ENCODE measurements around the gene TAS2R7. TPM values are rescaled to one million over a fixed set of nuclear protein-coding genes. Genes with fewer than 3 reads are reported as not detected.
"Not testable (repeated sequence)": the region's sequence is repeated elsewhere in the genome, so short reads cannot be mapped to it uniquely, and the experiment has no call there.

TAS2R7 gene
- not detected in 2 replicates for total RNA-seq (2014; rRNA removed; shearing (Covaris generic))

DNA sequence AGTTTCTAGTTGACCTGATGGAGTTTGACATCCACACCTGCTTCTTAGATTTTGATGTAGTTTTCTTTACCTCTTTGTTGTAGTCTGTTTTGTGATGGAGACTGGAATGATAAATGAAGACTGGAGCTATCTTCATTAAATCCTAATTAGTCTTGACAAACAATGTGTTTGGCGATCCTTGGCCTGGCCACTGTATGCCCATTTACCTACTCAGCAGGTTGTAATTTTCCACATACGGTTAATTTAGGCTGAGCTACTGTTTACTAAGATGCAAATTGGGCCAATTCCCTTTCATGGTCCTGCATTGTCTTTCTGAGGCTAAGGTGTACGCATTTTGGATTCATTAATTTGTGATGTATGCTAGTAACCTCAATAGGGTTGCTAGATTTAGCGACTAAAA, at the start of gene TAS2R7:
Gene TAS2R7 (minus strand): TSS at position 41 of the 400 bp plus-strand sequence. CDS start 57 bp downstream, outside the sequence.
- no peak for DNase-seq (ENCODE audit: low spot score)

DNA sequence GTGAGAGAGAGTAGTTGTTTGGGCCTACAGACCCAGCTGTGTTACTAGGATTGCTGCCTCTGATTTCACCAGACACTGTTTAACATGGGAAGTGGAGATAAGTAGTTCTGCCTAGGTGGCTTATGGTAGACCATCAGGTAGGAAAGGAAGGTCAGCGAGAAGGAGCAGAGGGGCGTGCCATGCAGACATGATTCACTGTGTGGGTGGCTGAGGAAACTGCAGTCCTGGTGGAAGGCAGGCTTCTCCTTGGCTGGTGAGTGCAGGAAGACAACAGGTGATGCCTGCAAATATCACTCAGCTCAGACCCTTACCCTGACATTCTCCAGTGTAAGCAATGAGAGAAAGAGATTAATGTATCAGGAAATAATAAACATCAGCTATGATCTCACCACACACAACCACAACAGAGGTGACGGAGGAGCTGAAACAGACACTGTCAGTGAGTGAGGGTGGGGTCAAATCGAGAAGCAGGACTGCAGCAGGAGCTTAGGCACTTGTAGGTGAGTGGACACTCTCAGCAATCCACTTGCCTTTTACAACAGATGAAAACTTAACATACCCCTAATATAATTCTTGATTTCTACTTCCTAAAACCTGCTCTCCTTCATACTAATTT, 48.9 kb upstream of the TAS2R7 start:
- DNase-seq (ENCODE audit: low spot score), result no peak

GRCh38 chr12:10849425-10849878, 47.0 kb upstream of the TAS2R7 start, which contains the start of gene PRR4:
Gene PRR4 (minus strand): TSS chr12:10849475. CDS start chr12:10849437, 38 bp downstream.
- peak; percentile 70 for DNase-seq (ENCODE audit: low spot score)

GRCh38 chr12:10847744-10848143, 45.3 kb upstream of the TAS2R7 start:
- no peak for DNase-seq (ENCODE audit: low spot score)

- no peak for DNase-seq (ENCODE audit: low spot score)
These were observed 40.4 kb upstream of the TAS2R7 start for GRCh38 chr12:10842862-10843261.

- DNase-seq (ENCODE audit: low spot score), result no peak
These were observed 36.0 kb upstream of the TAS2R7 start for GRCh38 chr12:10838461-10838860.

DNA sequence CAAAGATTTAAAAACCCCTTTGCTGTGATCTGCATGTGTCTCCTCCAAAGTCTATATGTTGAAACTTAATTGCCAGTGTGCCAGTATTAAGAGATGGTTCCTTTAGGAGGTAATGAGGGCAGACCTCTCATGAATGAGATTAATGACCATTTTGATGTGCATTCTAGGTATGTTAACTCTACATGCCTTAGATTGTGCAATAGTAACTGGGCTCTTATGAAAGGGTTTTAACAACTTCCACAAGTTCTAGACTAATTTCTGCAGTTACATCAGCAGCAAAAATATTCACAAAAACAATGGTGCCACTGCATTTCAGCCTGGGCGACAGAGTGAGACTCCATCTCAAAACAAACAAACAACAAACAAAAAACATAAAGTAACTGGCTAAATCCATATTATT, 27.6 kb upstream of the TAS2R7 start:
- DNase-seq (ENCODE audit: low spot score), result no peak

DNA sequence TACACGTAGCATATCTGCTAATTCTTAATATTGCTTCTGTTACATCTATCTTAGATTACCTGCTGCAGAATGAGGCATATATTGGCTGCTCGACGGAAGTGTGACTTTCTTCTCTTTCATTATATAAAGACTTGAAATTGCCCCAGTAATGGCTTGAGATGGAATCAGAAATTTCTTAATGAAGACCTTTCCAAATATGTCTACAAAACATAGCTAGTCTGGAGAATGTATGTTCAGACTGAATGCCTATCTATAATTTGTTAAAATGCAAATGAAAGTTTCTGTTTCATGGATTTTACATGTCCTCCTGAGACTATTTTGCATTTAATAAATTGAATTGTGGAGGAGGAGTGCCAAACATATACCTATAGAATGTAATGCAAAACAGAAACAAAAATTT, 23.8 kb upstream of the TAS2R7 start, which contains the start of gene TAS2R10:
Gene TAS2R10 (minus strand): TSS at position 101 of the 400 bp plus-strand sequence. CDS start 89 bp downstream, at position 12.
- no peak for DNase-seq (ENCODE audit: low spot score)

DNA sequence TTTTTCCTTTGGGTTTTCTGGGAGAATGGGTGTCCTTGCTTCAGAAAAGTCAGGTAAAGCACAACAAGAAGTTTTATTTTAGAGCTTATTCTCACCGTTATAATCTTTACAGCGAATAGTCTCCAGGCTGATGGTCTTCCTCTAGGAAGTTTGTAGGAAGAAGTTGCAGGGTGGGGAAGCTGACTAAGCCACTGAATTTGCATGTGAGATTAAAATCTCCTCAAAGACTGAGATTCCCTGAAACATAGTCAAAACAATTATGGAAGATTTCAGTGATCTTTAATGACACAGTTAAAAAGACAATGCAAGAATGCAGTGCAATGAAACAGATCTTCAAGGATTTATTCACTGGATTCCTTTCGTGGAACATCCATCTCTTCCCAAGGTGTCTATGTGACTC, 22.5 kb upstream of the TAS2R7 start:
- DNase-seq (ENCODE audit: low spot score), result no peak

DNA sequence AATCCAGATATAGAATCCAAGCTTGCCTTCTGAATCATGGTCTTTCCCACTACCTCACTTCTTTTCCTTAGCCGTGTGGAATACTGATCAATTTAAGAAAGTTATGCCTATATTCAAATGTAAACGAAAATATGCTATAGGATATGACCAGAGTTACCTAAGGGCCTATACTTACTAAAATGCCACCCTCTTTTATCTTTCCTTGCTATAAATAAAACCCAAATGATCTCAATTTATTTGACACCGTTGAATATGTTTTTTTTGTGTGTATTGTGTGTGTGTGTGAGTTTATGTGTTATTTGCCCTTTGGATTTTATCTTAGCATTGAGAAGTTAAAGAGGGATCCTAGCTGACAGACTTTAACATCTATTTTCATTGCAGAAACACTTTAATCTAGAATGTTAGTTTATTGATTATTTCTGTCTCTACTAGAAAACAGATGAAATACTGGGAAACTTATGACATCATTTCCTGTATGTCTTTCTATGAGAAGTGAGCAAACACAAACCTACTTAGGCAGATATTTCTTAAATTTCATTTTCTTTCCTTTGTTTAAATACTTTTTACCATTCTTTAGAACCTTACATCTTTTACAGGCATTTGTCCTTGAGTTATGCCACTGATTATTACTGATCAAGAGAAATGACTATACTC, 9.6 kb upstream of the TAS2R7 start:
- DNase-seq (ENCODE audit: low spot score), result no peak

DNA sequence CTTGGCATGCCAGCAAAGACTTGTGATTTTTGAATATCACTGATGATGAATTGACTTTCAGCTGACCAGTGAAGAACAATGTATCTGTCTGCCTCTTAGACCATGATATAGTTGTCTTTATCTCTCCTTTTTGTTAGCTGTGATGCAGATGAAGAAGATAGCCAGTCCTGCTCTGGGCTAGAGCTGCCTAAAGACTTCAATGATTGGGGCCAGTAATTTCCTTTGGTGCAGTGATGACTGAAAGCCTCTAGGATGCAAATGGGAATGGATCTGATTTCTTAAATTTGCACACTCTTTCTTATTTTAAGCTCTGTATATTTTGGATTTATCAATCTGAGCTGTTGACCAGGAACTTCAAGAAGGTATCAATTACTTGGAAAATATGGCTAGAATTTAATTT, 7.6 kb upstream of the TAS2R7 start, which contains the start of gene TAS2R9:
Gene TAS2R9 (minus strand): TSS at position 101 of the 400 bp plus-strand sequence. CDS start 93 bp downstream, at position 8.
- DNase-seq (ENCODE audit: low spot score), result no peak

GRCh38 chr12:10807186-10807585, 4.8 kb upstream of the TAS2R7 start, which contains the start of gene TAS2R8:
Gene TAS2R8 (minus strand): TSS chr12:10807286. CDS start chr12:10806980, 306 bp downstream.
- DNase-seq (ENCODE audit: low spot score), result no peak

DNA sequence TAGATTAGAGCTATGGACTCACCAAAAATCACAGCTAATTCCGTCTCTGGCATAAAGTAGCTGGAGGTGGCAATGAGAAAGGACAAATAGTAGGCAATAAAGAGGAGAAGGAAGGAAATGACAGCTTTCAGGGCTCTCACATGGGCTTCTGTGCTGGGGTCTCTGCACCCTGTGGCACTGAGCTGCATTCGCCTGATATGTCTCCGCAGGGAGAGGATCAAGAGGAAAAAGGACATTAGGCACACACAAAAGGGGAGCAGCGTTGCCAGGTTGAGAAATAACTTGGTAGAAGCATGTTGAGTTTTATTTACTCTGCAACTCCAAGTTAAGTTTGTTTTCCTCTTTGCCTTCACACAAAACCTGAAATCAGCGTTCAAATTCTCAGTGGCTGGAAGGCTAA, 686 bp downstream of the TAS2R7 start:
- no peak for DNase-seq (ENCODE audit: low spot score)

DNA sequence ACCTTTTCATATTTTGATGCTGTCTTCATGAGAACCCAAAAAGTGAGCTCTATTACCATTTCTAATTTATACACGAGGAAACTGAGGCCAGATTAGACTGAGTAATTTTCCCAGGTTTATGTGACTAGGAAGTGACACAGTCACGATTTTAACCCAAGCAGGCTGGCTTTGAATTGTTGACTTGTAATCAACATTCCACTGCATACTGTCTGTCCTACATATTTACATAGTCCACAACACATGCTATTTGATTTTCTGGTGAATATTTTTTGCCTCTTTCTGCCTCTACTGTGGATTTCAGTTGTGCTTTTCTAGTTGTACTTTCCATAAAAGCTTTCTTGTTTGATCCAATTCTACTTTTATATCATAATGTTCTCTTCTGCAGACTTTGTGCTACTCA, 8.2 kb downstream of the TAS2R7 start:
- DNase-seq (ENCODE audit: low spot score), result no peak

DNA sequence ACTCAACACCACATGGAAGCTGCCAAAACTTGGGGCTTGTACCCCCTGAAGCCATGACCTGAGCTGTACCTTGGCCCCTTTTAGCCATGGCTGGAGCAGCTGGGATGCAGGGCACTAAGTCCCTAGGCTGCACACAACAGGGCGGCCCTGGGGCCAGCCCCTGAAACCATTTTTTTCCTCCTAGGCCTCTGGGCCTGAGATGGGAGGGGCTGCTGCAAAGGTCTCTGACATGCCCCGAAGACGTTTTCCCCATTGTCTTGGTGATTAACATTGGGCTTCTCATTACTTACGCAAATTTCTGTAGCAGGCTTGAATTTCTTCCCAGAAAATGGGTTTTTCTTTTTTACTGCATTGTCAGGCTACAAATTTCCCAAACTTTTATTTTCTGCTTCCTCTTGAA, 10.7 kb downstream of the TAS2R7 start:
- not testable (repeated sequence) for DNase-seq (ENCODE audit: low spot score)

DNA sequence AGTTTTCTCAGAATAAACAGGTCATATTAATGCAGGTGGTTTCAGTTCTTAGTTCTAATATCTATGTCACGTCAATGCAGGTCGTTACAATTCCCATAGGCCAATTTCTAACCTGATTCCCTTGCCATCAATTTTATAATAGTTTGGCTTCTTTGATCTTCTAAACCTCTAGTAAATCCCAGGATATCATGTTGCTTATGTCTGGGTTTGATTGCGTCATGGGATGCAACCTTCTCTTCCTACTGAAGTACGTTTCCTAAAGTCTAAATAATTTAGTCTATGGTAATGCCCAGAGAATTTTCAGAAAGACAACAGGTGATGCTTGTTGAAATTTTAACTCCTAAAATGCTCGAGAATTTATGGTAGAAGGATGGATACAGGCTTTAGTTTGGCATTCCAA, 19.2 kb downstream of the TAS2R7 start:
- no peak for DNase-seq (ENCODE audit: low spot score)

GRCh38 chr12:10779103-10779502, 23.3 kb downstream of the TAS2R7 start:
- DNase-seq (ENCODE audit: low spot score), result no peak

GRCh38 chr12:10771132-10771733, 31.2 kb downstream of the TAS2R7 start:
- peak; percentile 37 for DNase-seq (ENCODE audit: low spot score)

GRCh38 chr12:10759657-10760056, 42.8 kb downstream of the TAS2R7 start:
- no peak for DNase-seq (ENCODE audit: low spot score)

- no peak for DNase-seq (ENCODE audit: low spot score)
These were observed 46.2 kb downstream of the TAS2R7 start for GRCh38 chr12:10756194-10756593.

GRCh38 chr12:10753059-10753458, 49.4 kb downstream of the TAS2R7 start:
- DNase-seq (ENCODE audit: low spot score), result peak; percentile 36
